GM19043 (cell line): Measurements from ENCODE around the gene TRABD2A.
"Not testable (repeated sequence)": the region's sequence is repeated elsewhere in the genome, so short reads cannot be mapped to it uniquely, and the experiment has no call there.

Experiments used
- ATAC-seq: cut with Tn5 transposase; IDR thresholded peaks from one replicate; pipeline ENCODE4 v1.9.1; 2021; ENCODE audit warnings: low read depth; ENCODE audit not compliant: unreplicated experiment

Gene TRABD2A

DNA sequence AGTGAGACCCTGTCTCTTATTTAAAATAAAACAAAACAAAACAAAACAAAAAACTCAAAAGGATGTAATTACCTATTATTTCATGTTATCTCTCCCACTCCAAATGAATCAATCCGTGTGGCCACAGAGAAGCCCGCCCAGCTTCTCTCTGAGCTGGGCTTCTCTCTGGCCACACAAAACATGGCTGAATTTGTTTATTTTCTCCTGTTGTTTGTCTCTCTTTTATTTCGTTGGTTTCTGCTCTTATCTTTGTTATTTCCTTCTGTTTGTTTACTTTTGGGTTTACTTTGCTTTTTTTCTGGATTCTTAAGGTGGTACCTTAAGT lies 1.5 kb upstream of the TRABD2A start:
- no peak for ATAC-seq

DNA sequence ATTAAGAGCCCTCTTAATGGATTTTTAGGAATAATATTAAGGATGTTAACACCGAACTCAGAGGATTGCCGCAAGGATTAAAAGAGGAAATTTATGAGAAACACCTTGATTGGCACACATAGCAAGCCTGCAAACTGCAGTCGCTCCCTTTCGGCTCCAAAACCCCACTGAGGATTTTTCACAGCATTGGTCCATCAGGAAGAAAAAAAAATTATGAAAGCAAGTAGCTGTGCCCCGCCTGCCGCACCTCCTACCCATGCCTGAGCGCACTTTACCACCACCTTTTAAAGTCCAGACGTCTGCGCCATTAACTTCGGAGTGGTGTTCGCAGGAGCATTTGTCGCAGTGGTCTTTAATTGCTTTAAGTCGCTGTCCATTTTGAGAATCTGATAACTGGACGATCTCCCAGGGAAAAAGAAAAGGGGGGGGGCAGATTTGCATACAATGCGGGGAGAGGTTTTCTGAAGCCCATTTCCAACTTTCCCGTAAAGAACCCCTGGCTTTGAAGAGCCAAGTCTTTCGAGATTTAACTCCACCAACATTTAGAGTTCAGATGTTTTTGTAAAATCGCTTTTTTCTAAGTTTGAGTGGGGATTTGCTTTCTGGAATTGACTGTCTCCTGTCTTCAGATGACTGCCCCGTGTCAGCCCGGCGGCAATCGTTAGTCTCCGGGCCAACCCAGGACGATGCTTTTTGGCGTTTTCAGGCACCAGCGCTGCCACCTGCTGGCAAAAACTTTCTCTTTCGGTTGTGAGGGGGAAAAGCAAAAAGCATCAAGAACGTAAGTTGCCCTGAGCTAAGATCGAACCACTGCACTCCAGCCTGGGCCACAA lies 913 bp upstream of the TRABD2A start:
- peak; percentile 56 for ATAC-seq

- no peak for ATAC-seq
Measured at GRCh38 chr2:84880395-84880644, 564 bp downstream of the TRABD2A start.

- peak; percentile 67 for ATAC-seq
Measured at GRCh38 chr2:84879584-84880394, 1.1 kb downstream of the TRABD2A start.

DNA sequence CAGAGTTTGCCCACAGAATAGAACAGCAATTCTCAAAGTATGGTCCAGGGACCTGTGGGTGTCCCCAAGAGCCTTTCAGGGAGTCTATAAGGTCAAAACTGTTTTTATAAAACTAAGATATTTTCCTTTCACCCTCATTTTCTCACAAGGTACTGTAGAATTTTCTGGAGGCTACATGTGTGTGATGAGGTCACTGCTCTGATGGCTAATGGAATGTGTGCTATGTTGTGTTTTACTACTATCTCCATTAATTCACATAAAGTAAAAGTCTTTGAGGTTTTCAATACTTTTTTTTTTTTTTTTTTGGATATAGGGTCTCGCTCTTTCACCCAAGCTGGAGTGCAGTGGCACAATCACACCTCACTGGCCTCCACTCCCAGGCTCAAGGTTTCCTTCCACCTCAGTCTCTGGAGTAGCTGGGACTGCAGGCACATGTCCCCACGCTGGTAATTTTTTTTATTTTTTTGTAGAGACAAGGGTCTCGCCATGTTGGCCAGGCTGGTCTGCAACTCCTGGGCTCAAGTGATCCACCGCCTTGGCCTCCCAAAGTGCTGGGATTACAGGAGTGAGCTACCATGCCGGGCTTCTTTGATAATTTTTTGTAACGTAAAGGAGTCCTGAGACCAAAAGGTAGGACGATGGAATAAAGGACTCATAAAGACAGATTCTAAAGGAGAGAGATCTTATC lies 1.8 kb downstream of the TRABD2A start:
- ATAC-seq = no peak

GRCh38 chr2:84878459-84878858 lies 2.4 kb downstream of the TRABD2A start:
- peak; percentile 28 for ATAC-seq

DNA sequence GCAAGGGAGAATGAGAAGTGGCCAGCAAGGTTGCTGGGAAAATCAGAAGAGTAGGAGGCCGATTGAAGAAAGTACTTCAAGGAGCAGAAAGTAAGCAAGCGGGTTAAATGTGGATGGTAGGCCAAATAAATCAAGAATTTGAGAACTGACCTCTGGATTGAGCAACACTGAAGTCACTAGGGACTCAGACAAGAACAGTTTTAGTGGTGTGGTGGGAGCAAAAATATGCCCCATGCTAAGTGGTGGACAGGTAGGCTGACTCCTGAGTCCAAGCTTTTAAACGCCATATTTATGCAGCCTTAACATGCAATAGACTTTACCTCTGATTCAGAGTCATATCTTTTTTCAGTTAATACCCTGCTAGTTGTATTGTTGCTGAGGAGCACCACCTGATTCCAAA lies 4.5 kb downstream of the TRABD2A start:
- no peak for ATAC-seq

DNA sequence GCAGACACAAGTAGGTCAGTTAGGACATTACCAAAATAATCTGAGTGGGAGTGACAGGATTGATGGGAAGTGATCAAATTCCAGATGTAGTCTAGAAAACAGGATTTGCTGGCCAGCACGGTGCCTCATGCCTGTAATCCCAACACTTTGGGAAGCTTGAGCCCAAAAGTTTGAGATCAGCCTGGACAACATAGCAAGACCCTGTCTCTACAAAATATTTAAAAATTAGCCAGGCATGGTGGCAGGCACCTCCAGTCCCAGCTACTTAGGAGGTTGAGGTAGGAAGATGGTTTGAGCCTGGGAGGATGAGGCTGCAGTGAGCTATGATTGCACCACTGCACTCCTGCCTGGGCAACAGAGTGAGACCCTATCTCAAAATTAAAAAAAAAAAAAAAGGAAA lies 5.3 kb downstream of the TRABD2A start:
- ATAC-seq = not testable (repeated sequence)

GRCh38 chr2:84875213-84875560 lies 5.7 kb downstream of the TRABD2A start:
- ATAC-seq = no peak

DNA sequence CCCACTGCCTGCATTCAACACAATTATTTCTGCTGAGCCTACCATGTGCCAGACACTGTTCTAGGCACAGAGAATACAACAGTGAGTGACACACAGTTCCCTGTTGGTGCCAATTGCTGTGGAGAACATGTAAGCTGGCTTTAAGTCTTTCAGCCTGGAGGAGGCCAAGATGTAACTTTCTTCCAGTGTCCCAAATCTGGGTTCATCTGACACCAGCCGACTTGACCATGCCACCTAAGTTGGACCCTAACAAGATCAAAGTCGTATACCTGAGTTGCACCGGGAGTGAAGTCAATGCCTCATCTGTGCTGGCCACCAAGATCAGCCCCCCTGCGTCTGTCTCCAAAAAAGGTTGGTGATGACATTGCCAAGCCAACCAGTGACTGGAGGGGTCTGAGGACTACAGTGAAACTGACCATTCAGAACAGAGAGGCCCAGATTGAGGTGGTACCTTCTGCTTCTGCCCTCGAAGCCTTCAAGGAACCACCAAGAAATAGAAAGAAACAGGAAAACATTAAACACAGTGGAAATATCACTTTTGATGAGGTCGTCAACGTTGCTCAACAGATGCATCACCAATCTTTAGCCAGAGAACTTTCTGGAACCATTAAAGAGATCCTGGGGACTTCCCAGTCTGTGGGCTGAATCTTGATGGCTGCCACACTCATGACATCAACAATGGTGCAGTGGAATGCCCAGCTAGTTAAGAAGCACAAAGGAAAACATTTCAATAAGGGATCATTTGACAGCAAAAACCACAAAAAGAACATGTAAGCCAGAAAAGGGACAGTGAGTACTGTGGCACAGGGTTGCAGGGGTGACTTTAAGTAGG lies 6.3 kb downstream of the TRABD2A start:
- no peak for ATAC-seq

DNA sequence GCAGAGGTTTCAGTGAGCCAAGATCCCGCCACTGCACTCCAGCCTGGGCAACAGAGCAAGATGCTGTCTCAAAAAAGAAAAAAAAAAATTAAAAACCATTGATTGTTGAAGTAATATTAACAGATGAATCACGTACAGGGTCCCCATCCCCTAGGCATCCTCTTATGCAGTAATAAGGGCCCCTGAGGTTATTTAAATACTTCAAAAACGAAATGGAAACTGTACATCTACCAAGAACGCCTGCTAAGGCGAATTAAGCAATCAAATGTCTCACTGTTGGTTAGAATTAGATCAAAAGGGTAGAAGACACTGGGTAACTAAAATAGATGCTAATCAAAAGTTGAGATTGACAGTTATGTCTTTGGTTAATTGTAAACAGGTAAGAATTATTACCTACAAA lies 7.5 kb downstream of the TRABD2A start:
- no peak for ATAC-seq

DNA sequence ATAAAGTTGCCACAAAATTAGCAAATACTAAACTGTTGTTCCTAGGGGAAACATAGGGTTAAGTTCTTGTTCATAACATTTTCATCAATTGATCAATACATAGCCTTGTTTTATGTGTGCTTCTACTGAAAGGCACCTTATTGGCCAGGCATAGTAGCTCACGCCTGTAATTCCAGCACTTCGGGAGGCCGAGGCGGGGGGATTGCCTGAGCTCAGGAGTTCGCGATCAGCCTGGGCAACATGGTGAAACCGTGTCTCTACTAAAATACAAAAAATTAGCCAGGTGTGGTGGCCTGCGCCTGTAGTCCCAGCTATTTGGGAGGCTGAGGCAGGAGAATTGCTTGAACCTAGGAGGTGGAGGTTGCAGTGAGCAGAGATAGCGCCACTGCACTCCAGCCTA lies 8.2 kb downstream of the TRABD2A start:
- ATAC-seq = not testable (repeated sequence)

DNA sequence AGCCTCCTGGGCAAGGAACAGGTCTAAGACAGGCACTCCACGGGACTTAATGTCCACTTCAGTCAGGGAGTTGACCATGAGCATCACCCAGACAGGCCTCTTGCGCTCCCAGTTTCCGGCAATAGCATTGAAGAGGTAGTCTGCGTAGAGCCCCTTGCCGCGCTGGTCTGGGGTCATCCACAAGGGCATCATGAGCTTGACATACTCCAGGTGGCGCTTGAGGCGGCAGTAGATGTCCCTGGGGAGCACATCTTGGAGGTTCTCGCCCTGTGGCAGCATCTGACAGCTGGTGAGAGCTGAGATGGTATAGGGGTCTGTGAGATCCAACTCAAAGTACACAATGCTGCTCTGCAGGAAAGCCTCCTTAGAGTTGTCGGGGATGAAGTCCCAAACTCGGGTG lies 10.6 kb downstream of the TRABD2A start:
- ATAC-seq = no peak

DNA sequence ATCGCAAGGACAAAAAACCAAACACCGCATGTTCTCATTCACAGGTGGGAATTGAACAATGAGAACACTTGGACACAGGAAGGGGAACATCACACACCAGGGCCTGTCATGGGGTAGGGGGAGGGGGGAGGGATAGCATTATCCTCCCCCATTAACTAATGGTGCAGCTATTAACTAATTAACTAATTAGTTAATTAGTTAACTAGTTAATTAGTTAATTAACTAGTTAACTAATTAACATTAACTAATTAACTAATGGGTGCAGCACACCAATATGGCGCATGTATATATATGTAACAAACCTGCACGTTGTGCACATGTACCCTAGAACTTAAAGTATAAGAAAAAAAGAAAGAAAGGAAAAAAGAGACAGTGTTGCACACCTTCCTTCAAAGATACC lies 12.6 kb downstream of the TRABD2A start:
- ATAC-seq = not testable (repeated sequence)

- no peak for ATAC-seq
Measured at GRCh38 chr2:84866122-84866521, 14.8 kb downstream of the TRABD2A start.

- no peak for ATAC-seq
Measured at GRCh38 chr2:84865181-84865783, 15.6 kb downstream of the TRABD2A start.

- no peak for ATAC-seq
Measured at GRCh38 chr2:84862006-84862405, 18.9 kb downstream of the TRABD2A start.

- ATAC-seq = no peak
Measured at GRCh38 chr2:84861539-84861938, 19.3 kb downstream of the TRABD2A start.

GRCh38 chr2:84858937-84859336 lies 21.9 kb downstream of the TRABD2A start:
- no peak for ATAC-seq

DNA sequence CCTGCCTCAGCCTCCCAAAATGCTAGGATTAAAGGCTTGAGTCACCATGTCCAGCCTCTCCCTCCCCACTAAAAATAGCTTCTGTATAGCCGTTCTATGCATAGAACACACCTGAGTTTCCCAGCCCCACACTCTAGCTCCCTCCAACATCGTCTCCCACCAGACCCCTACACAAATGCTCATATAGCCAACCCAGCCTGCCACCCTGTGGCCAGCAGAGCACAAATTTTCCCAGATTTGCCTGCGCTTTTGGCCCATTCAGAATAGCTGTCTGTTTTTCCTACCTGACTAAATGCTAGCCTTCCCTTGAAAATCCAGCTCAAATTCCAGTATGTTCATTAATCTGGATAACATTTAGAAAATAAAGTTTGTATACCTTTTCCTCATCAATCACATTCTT lies 22.8 kb downstream of the TRABD2A start:
- no peak for ATAC-seq

DNA sequence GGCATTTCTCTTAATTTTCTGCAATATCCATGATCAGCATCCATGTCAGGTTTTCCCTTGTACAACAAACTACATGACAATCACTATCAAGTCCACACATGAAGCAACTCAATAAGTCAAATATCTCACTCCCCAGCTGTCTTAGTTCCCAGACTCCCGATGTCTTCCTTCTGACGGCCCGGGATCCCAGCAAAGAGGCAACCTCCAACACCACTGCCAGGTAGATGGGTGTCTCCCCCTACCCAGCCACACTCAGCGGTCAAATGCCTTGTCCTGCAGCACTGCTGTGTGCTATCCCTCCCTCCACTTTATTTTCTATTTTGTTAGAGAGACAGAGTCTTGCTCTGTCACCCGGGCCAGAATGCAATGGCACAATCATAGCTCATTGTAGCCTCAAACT lies 23.3 kb downstream of the TRABD2A start:
- ATAC-seq = no peak
